GM21367 (cell line): Measurements from ENCODE around the gene BPI.
"Not testable (repeated sequence)": the region's sequence is repeated elsewhere in the genome, so short reads cannot be mapped to it uniquely, and the experiment has no call there.

ENCODE experiments used
- ATAC-seq: cut with Tn5 transposase; IDR thresholded peaks from one replicate; pipeline ENCODE4 v1.9.1; 2021; ENCODE audit not compliant: unreplicated experiment

BPI gene

GRCh38 chr20:38277691-38278090 is 26.3 kb upstream of the BPI start:
- ATAC-seq = no peak

GRCh38 chr20:38278131-38278530 is 25.8 kb upstream of the BPI start:
- ATAC-seq = no peak

GRCh38 chr20:38278763-38279162 is 25.2 kb upstream of the BPI start:
- no peak for ATAC-seq

GRCh38 chr20:38281176-38281915 is 22.6 kb upstream of the BPI start:
- not testable (repeated sequence) for ATAC-seq

- ATAC-seq = no peak
These were observed 20.7 kb upstream of the BPI start for GRCh38 chr20:38283236-38283635.

- not testable (repeated sequence) for ATAC-seq
These were observed 19.8 kb upstream of the BPI start for GRCh38 chr20:38284066-38284650.

- ATAC-seq = no peak
These were observed 19.0 kb upstream of the BPI start for GRCh38 chr20:38284893-38285444.

DNA sequence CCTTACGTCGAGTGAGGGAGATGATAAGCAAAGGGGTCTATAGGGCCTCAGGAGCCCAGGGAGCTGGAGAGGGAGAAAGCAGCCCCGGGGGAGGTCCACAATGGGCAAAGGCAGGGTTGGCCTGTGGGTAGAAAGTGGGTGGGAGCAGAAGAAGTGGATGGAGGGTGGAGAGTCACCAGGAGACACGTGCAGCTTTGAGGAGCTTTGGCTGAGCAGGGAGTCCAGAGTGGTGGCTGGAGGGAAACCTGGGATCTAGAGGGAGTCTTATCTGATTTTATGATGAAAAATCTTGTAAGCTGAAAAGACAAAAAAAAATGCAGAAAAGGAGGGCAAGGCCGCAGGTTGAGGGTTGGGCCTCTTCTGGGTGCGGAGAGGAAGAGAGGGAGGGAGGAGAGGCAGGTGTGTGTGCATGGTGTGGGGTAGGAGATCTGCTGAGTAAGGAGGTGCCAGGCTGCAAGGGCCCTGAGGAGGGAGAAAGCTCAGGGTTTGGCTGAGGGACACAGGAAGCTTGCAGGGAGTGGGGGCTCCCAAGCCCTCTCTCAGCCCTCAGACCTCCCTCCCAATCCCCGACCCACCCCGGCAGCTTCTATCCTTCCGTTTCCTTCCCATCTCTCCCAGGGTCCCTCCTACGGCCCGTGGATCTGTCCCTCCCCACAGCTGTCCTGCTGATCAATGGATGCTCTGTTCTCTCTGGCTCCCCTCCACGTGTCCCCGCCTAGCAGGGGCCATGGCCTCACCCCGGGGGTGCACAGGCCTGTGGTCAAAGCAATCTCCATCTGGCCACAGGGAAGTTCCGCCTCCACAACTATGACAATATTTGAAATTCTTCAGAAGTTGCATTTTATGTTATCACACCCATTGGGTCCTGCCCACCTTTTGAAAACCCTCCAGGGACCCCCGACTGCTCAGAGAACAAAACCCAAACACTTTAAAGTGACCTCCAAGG is 17.1 kb upstream of the BPI start:
- no peak for ATAC-seq

- ATAC-seq = no peak
These were observed 12.8 kb upstream of the BPI start for GRCh38 chr20:38290829-38291814.

DNA sequence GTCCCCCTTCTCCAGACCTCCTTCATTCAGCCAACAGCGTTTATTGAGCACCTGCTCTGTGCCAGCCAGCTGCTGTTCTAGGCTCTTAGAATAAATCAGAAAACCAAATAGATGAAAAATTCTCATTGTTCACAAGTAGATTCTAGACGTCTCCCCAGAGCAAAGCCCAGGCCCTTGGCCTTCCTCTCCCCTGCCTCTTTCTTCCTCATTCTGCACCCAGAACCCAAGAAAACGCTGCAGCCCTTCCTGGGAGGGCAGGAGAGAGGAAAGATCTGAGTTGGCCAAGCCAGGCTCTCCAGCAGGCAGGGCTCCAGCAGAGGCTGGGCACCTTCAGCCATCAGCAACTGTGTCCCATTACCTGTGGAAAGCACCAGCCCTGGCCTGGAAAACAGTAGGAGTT is 12.0 kb upstream of the BPI start:
- no peak for ATAC-seq

- no peak for ATAC-seq
These were observed 10.4 kb upstream of the BPI start for GRCh38 chr20:38293491-38294065.

- no peak for ATAC-seq
These were observed 9.8 kb upstream of the BPI start for GRCh38 chr20:38294076-38294591.

DNA sequence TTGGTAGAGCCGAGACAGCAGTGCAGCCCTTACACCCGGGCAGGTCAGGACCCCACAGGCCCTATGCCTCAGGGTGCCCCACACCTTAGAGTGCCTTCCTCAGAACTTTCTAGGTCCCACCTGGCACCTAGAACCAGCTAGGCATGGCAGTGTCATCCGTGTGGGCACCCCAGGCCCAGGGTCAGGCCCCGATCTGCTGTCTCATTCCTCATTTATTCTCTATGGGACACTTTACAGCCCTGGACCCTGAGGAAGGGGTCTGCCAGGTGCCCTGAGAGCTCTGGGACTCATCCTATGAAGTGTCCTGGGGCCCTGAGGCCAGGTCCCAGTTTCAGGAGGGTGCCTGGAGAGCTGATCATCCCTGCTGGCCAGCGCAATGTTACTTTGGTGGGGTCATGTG is 8.1 kb upstream of the BPI start:
- ATAC-seq = no peak

GRCh38 chr20:38296433-38296832 is 7.5 kb upstream of the BPI start:
- no peak for ATAC-seq

DNA sequence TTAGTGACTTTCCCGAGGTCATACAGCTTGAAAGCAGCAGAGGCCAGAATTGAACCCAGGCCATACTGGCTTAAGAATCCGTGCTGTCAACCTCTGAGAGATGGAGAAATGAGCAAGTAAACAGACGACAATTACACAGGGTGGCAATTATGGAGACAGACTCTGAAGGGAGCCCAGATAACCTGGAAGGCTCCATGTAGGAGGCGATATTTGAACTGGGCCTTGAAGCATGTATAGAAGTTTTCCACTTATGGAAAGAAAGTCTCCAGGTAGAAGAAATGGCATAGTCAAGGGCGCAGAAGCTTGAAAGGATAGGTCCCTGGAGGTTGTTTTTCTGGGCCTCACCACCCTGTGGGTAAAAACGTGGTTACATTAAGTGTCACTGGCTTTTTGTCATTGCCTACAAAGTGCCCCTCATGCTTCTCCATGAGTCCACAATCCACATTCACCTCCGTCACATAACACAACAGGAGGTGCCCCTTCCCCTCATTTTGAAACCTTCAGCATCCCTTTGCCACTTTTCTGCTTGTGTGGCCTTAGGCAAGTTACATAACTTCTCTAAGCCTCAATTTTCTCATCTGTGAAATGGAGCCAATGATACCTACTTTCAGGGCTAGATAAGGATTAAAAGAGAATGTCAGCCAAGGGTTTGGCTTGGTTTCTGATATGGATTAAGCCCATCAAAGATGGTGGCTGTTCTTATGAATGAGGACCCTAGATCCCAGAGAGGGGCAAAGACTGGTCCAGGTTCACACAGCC is 5.9 kb upstream of the BPI start:
- ATAC-seq = no peak

DNA sequence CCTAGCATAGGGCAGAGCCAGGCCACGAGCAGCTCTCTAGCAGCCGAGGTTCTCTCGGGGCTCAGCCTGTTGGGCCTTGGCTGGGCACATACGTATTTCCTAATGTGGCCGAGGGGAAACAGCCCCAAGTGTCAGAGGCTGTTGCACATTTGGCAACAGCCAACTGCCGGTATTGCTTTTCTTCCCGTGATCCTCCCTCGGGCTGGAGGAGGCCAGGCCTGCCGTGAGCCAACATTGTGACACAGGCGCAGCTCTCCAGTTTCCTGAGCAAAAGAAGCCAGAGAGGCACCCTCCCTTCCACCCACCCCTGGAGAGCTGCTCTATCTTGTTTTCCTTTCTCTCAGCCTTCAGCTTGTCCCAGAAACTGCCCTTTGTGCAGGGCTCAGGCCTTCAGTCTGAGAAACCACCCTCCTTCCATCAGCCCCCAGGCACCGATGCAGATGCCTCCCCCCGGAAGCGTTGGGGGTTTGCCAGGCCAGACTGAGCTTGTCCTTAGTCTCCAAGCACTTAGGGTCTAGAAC is 5.1 kb upstream of the BPI start:
- ATAC-seq = no peak

GRCh38 chr20:38299963-38300362 is 4.0 kb upstream of the BPI start:
- ATAC-seq = no peak

- no peak for ATAC-seq
These were observed 3.5 kb upstream of the BPI start for GRCh38 chr20:38300438-38300837.

DNA sequence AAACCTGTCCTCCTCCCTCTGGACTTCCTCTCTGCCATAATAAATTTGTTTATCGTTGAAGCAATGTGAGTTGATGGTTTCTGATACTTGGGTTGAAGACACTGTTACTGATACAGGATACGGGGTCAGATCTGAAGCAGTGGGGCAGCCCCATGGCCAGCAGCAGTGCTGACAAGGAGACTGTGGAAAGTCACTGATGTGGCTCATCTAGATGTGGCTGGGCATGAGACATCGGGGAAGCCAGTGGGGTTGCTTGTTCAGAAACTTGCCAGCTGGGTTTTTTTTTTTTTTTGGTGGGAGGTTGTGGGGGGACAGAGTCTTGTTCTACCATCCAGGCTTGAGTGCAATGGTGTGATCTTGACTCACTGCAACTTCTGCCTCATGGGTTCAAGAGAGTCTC is 2.6 kb upstream of the BPI start:
- ATAC-seq = no peak
